HepG2 (cell line): ENCODE measurements around the gene OR2A5.

Experiments used
- CBFB ChIP-seq: sonication (generic); formaldehyde crosslinking; IDR thresholded peaks from 2 replicates; pipeline ENCODE4 v1.4.0; 2020; ENCODE audit warnings: missing genetic modification reagents
- CTCF ChIP-seq: sonication (generic); formaldehyde crosslinking; IDR thresholded peaks from 2 replicates; pipeline ENCODE4 v1.5.0; 2020; ENCODE audit warnings: mild to moderate bottlenecking, missing genetic modification reagents, moderate library complexity
- E2F1 ChIP-seq: sonication (generic); formaldehyde crosslinking; IDR thresholded peaks from 2 replicates; pipeline ENCODE4 v1.5.0; 2020; ENCODE audit warnings: missing genetic modification reagents
- HMGXB4 ChIP-seq, 2 experiments: sonication (generic) in 1 of 2; formaldehyde crosslinking in 1 of 2; IDR thresholded peaks; 2 replicates each; pipeline versions ENCODE4 v1.4.0 to v1.6.1; 2018 to 2020; ENCODE audit warnings: missing genetic modification reagents in 2 of 2, borderline replicate concordance in 1 of 2, low read depth in 1 of 2, mild to moderate bottlenecking in 1 of 2, missing biosample characterization in 1 of 2
- KMT2A ChIP-seq: sonication (generic); formaldehyde crosslinking; IDR thresholded peaks from 2 replicates; pipeline ENCODE4 v1.4.0; 2020; ENCODE audit warnings: missing genetic modification reagents
- MAZ ChIP-seq, 2 experiments: sonication (generic) in 1 of 2; formaldehyde crosslinking in 1 of 2; IDR thresholded peaks; 2 replicates each; pipeline versions ENCODE4 v1.5.0 to v1.6.1; 2012 to 2020; ENCODE audit warnings: low read depth in 2 of 2, mild to moderate bottlenecking in 2 of 2, borderline replicate concordance in 1 of 2, improper control_type of control experiment in 1 of 2, low read length in 1 of 2, missing genetic modification reagents in 1 of 2, moderate library complexity in 1 of 2
- NFKBIZ ChIP-seq: IDR thresholded peaks from 2 replicates; pipeline ENCODE4 v1.6.1; 2018; ENCODE audit warnings: missing genetic modification reagents, missing compliant biosample characterization
- NFRKB ChIP-seq: fragments of 450-650 bp; IDR thresholded peaks from 2 replicates; pipeline ENCODE4 v1.6.1; 2017
- ZNF616 ChIP-seq: sonication (generic); formaldehyde crosslinking; IDR thresholded peaks from 2 replicates; pipeline ENCODE4 v1.5.0; 2020; ENCODE audit warnings: low read depth, mild to moderate bottlenecking, missing genetic modification reagents
- ZNF704 ChIP-seq: sonication (generic); formaldehyde crosslinking; IDR thresholded peaks from 2 replicates; pipeline ENCODE4 v1.8.1; 2023; ENCODE audit warnings: mild to moderate bottlenecking, inconsistent platforms, moderate library complexity, missing genetic modification reagents, borderline replicate concordance
- ZNF766 ChIP-seq: sonication (generic); formaldehyde crosslinking; IDR thresholded peaks from 2 replicates; pipeline ENCODE4 v1.5.0; 2020; ENCODE audit warnings: missing genetic modification reagents, borderline replicate concordance

- no peak for TF ChIP-seq NFKBIZ (CRISPR knock-in tag)
- TF ChIP-seq CTCF (CRISPR knock-in tag): no peak
- no peak for TF ChIP-seq MAZ (IDR thresholded peaks at IDR 0.05; ENCODE audit: borderline replicate concordance, low read depth, low read length)
- no peak for TF ChIP-seq MAZ (CRISPR knock-in tag; IDR thresholded peaks at IDR 0.05; ENCODE audit: low read depth)
- TF ChIP-seq KMT2A (CRISPR knock-in tag): no peak
- TF ChIP-seq ZNF616: no peak
- no peak for TF ChIP-seq CBFB (CRISPR knock-in tag)
- TF ChIP-seq ZNF766: no peak
- TF ChIP-seq ZNF704 (CRISPR knock-in tag): no peak
- no peak for TF ChIP-seq E2F1 (CRISPR knock-in tag)
- TF ChIP-seq HMGXB4 (CRISPR knock-in tag; IDR thresholded peaks at IDR 0.05; ENCODE audit: borderline replicate concordance in 1 of 2, low read depth in 1 of 2): no peak
- TF ChIP-seq NFRKB: no peak
These were observed 47.2 kb upstream of the OR2A5 start for GRCh38 chr7:144001543-144001942.
